Glomerular visceral epithelial cell (primary cell): ENCODE results near the gene THAP10.
"Not testable (repeated sequence)": the region's sequence is repeated elsewhere in the genome, so short reads cannot be mapped to it uniquely, and the experiment has no call there.

Source experiments
- DNase-seq: peaks from one replicate; pipeline ENCODE4 v3.0.0-alpha.2; 2016; ENCODE audit errors: extremely low spot score

The THAP10 gene

GRCh38 chr15:70892002-70892911, at the start of gene THAP10, which contains the start of gene LRRC49:
Gene THAP10 (minus strand): TSS chr15:70892433. CDS start chr15:70892272, 161 bp downstream.
Gene LRRC49 (plus strand): TSS chr15:70892826. CDS start chr15:70892895, 69 bp downstream.
- DNase-seq, result peak; percentile 97

- no peak for DNase-seq
These were observed 44.1 kb upstream of the THAP10 start for GRCh38 chr15:70936326-70936725.

- no peak for DNase-seq
These were observed 43.4 kb upstream of the THAP10 start for GRCh38 chr15:70935631-70936030.

- no peak for DNase-seq
These were observed 41.2 kb upstream of the THAP10 start for GRCh38 chr15:70933411-70933810.

GRCh38 chr15:70932397-70932796, 40.2 kb upstream of the THAP10 start:
- DNase-seq, result no peak

- no peak for DNase-seq
These were observed 39.6 kb upstream of the THAP10 start for GRCh38 chr15:70931821-70932220.

- not testable (repeated sequence) for DNase-seq
These were observed 34.7 kb upstream of the THAP10 start for GRCh38 chr15:70926914-70927313.

GRCh38 chr15:70923311-70924080, 31.3 kb upstream of the THAP10 start:
- no peak for DNase-seq

GRCh38 chr15:70922119-70922518, 29.9 kb upstream of the THAP10 start:
- DNase-seq, result no peak

- no peak for DNase-seq
These were observed 28.9 kb upstream of the THAP10 start for GRCh38 chr15:70920981-70921696.

- no peak for DNase-seq
These were observed 25.7 kb upstream of the THAP10 start for GRCh38 chr15:70917955-70918354.

- DNase-seq, result no peak
These were observed 24.3 kb upstream of the THAP10 start for GRCh38 chr15:70916531-70916930.

GRCh38 chr15:70912187-70912586, 20.0 kb upstream of the THAP10 start:
- DNase-seq, result no peak

- DNase-seq, result no peak
These were observed 18.7 kb upstream of the THAP10 start for GRCh38 chr15:70910958-70911357.

GRCh38 chr15:70907784-70908471, 15.7 kb upstream of the THAP10 start:
- no peak for DNase-seq

GRCh38 chr15:70906842-70907241, 14.6 kb upstream of the THAP10 start:
- no peak for DNase-seq

- DNase-seq, result peak; percentile 44
These were observed 9.9 kb upstream of the THAP10 start for GRCh38 chr15:70902107-70902506.

- peak; percentile 58 for DNase-seq
These were observed 803 bp upstream of the THAP10 start for GRCh38 chr15:70892912-70893560.

- DNase-seq, result no peak
These were observed 9.9 kb downstream of the THAP10 start for GRCh38 chr15:70882361-70882760.

GRCh38 chr15:70880781-70881180, 11.5 kb downstream of the THAP10 start:
- DNase-seq, result no peak

- DNase-seq, result no peak
These were observed 12.8 kb downstream of the THAP10 start for GRCh38 chr15:70879401-70879800.
